Mesendoderm (in vitro differentiated cells): ENCODE measurements around the gene PNMA8B.
A peak's percentile ranks its signal among the peaks of the same experiment; 100 is the strongest.

ENCODE experiments used
- DNase-seq: peaks from one replicate; pipeline ENCODE4 v3.0.0; 2013
- H2AK5ac ChIP-seq: 2 replicates; pipeline ENCODE4 v1.6.1; 2013; ENCODE audit warnings: low read length, inconsistent platforms
- H2BK120ac ChIP-seq: 2 replicates; pipeline ENCODE4 v1.6.1; 2013; ENCODE audit warnings: low read depth, mild to moderate bottlenecking, low read length, moderate library complexity, mixed read lengths
- H2BK15ac ChIP-seq: replicated peaks from 2 replicates; pipeline ENCODE4 v1.6.1; 2013; ENCODE audit warnings: low read depth, mild to moderate bottlenecking, moderate library complexity
- H2BK5ac ChIP-seq: 2 replicates; pipeline ENCODE4 v1.6.1; 2013; ENCODE audit warnings: low read length, inconsistent platforms
- H3K18ac ChIP-seq: 2 replicates; pipeline ENCODE4 v1.6.1; 2013; ENCODE audit warnings: mild to moderate bottlenecking, low read length, mixed read lengths
- H3K23ac ChIP-seq: one replicate; pipeline ENCODE4 v1.6.1; 2013; ENCODE audit warnings: low read length
- H3K27ac ChIP-seq: 2 replicates; pipeline ENCODE4 v1.5.1; 2013; ENCODE audit warnings: low read depth, mild to moderate bottlenecking, inconsistent platforms, low read length, moderate library complexity
- H3K27me3 ChIP-seq: 2 replicates; pipeline ENCODE4 v1.6.1; 2013; ENCODE audit warnings: low read length, control low read depth, mild to moderate bottlenecking, inconsistent platforms; ENCODE audit not compliant: insufficient read depth, poor library complexity
- H3K36me3 ChIP-seq: 2 replicates; pipeline ENCODE4 v1.6.1; 2013; ENCODE audit warnings: low read length, inconsistent platforms; ENCODE audit not compliant: control insufficient read depth, insufficient read depth
- H3K4ac ChIP-seq: one replicate; pipeline ENCODE4 v1.6.1; 2013; ENCODE audit warnings: low read depth, mild to moderate bottlenecking, low read length, moderate library complexity
- H3K4me1 ChIP-seq: 2 replicates; pipeline ENCODE4 v1.6.1; 2013; ENCODE audit warnings: low read depth, low read length, inconsistent platforms; ENCODE audit not compliant: control insufficient read depth
- H3K4me2 ChIP-seq: 2 replicates; pipeline ENCODE4 v1.6.1; 2013; ENCODE audit warnings: low read length
- H3K4me3 ChIP-seq: 2 replicates; pipeline ENCODE4 v1.5.1; 2013; ENCODE audit warnings: mild to moderate bottlenecking, low read length
- H3K56ac ChIP-seq: one replicate; pipeline ENCODE4 v1.6.1; 2013; ENCODE audit warnings: low read length
- H3K79me1 ChIP-seq: 2 replicates; pipeline ENCODE4 v1.6.1; 2013; ENCODE audit warnings: low read length, inconsistent platforms
- H3K79me2 ChIP-seq: 2 replicates; pipeline ENCODE4 v1.6.1; 2013; ENCODE audit warnings: mild to moderate bottlenecking, low read length; ENCODE audit not compliant: control insufficient read depth, insufficient read depth
- H3K9ac ChIP-seq: 2 replicates; pipeline ENCODE4 v1.6.1; 2013; ENCODE audit warnings: low read length, inconsistent platforms
- H4K5ac ChIP-seq: one replicate; pipeline ENCODE4 v1.6.1; 2013; ENCODE audit warnings: low read length
- H4K8ac ChIP-seq: one replicate; pipeline ENCODE4 v1.6.1; 2013; ENCODE audit warnings: low read depth, mild to moderate bottlenecking, control low read depth, low read length, moderate library complexity
- WGBS: extraction: QIAGEN DNeasy Blood & Tissue Kit; methylation state at CpG from one replicate; pipeline ENCODE4 v1.1.7; 2013; ENCODE audit warnings: low lambda C conversion rate, missing lambda C conversion rate; ENCODE audit not compliant: insufficient coverage; ENCODE audit errors: extremely low coverage; 5-methylcytosine and 5-hydroxymethylcytosine counted together

Gene PNMA8B

DNA sequence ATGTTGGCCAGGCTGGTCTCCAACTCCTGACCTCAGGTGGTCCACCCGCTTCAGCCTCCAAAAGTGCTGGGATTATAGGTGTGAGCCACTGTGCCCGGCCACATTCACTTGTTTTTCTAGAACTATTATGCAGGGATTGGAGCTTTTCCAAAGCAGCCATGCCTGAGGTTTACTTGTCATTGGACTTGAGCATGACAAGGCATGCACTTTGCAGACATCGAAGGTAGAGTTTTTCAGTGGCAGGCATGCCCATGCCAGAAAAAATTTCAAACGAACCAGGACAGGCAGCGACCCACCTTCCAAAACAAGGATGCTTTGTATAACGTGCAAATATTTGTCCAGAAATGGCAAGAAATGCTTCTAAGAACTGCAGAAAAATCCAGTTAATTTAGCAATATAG is 42.0 kb downstream of the PNMA8B start:
- Histone ChIP-seq H3K27ac (no peak overlapping the region), H4K5ac (no peak overlapping the region), H2BK120ac (no peak overlapping the region), H3K4ac (no peak overlapping the region), H3K4me1 (no peaks in the 10 kb centered on the region), H2BK5ac (no peak overlapping the region), H3K36me3 (no peaks in the 10 kb centered on the region), H2AK5ac (no peak overlapping the region), H3K23ac (no peak overlapping the region), H2BK15ac (no peak overlapping the region), H3K9ac (no peak overlapping the region), H3K79me2 (no peaks in the 10 kb centered on the region), H3K56ac (no peak overlapping the region), H4K8ac (no peak overlapping the region), H3K4me3 (no peak overlapping the region), H3K27me3 (no peaks in the 10 kb centered on the region), H3K79me1 (no peaks in the 10 kb centered on the region), H3K18ac (no peak overlapping the region), H3K4me2 (no peak overlapping the region)
- no CpG with 5 or more reads among the region's 6 CpGs for WGBS
- no peak for DNase-seq

DNA sequence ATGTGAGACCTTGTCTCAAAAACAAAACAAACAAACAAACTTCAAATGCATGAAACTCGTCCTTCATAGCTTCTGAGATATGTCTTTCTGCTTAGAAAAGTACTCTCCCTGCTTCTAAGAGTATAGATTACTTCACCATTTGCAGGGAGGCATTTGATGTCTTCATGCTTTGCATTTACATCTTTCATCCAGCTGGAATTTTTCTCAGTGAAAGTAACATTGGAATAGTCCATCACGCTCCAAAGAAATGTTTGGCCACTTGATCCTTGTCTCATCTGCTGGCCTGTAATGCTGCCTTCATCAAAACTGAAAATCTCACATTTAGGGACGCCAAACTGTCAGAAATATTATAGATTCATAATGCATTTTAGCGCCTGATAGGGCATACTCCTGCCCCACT is 43.5 kb downstream of the PNMA8B start:
- Histone ChIP-seq H3K4me2 (no peak overlapping the region), H3K23ac (no peak overlapping the region), H2AK5ac (no peak overlapping the region), H2BK15ac (no peak overlapping the region), H4K8ac (no peak overlapping the region), H2BK120ac (no peak overlapping the region), H3K79me2 (no peaks in the 10 kb centered on the region), H2BK5ac (no peak overlapping the region), H3K27ac (no peak overlapping the region), H3K79me1 (no peaks in the 10 kb centered on the region), H3K4me1 (no peaks in the 10 kb centered on the region), H4K5ac (no peak overlapping the region), H3K36me3 (no peaks in the 10 kb centered on the region), H3K56ac (no peak overlapping the region), H3K9ac (no peak overlapping the region), H3K4ac (no peak overlapping the region), H3K27me3 (no peaks in the 10 kb centered on the region), H3K4me3 (no peak overlapping the region), H3K18ac (no peak overlapping the region)
- DNase-seq: no peak
- WGBS: no CpG with 5 or more reads among the region's 4 CpGs

DNA sequence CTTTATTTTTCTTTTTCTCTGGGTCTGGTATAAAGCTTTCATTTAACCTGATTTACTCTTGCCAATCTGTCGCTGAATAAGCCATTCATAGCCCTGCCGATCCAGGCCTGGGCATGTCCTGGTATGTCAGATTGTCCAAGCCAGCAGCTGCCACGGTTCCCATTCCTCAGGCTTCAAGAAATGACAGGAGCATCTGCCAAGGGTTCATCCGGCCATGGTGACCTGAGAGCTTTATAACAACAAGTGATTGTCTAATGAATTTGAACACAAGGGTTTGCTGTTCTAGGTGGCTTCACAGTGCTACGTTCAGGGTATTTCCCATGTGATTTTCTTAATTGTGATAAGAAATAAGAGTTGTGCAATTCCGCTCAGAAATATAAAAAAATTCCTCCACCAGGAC is 44.3 kb downstream of the PNMA8B start:
- Histone ChIP-seq H3K36me3 (no peaks in the 10 kb centered on the region), H2AK5ac (no peak overlapping the region), H3K4me3 (no peak overlapping the region), H3K56ac (no peak overlapping the region), H2BK15ac (no peak overlapping the region), H3K79me2 (no peaks in the 10 kb centered on the region), H3K27me3 (no peaks in the 10 kb centered on the region), H4K5ac (no peak overlapping the region), H3K23ac (no peak overlapping the region), H3K27ac (no peak overlapping the region), H3K4me2 (no peak overlapping the region), H3K18ac (no peak overlapping the region), H3K79me1 (no peaks in the 10 kb centered on the region), H3K9ac (no peak overlapping the region), H2BK5ac (no peak overlapping the region), H3K4ac (no peak overlapping the region), H2BK120ac (no peak overlapping the region), H4K8ac (no peak overlapping the region), H3K4me1 (no peaks in the 10 kb centered on the region)
- no peak for DNase-seq
- no CpG with 5 or more reads among the region's 6 CpGs for WGBS

DNA sequence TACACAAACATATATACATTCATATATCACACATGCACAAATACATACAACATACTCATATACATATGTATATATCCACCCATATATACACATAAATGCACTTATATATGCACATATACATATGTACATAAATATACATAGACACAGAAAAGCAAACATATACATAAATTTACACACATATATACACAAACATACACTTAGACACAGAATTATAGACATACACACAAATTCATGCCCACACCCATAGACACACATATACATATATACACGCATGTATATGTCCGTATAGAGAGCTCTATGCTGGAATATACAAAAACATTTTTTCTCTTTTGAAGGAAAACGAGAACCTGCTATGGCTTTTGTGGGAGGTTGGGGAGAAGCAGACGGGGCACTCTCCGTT is 44.9 kb downstream of the PNMA8B start:
- WGBS: no CpG with 5 or more reads among the region's 5 CpGs
- Histone ChIP-seq H4K5ac (no peak overlapping the region), H3K36me3 (no peaks in the 10 kb centered on the region), H3K4me2 (no peak overlapping the region), H3K9ac (no peak overlapping the region), H3K27ac (no peak overlapping the region), H3K4ac (no peak overlapping the region), H3K56ac (no peak overlapping the region), H2BK5ac (no peak overlapping the region), H3K23ac (no peak overlapping the region), H3K79me1 (no peaks in the 10 kb centered on the region), H3K4me1 (no peaks in the 10 kb centered on the region), H4K8ac (no peak overlapping the region), H2BK15ac (no peak overlapping the region), H3K18ac (no peak overlapping the region), H2AK5ac (no peak overlapping the region), H3K4me3 (no peak overlapping the region), H3K27me3 (no peaks in the 10 kb centered on the region), H3K79me2 (no peaks in the 10 kb centered on the region), H2BK120ac (no peak overlapping the region)
- no peak for DNase-seq

DNA sequence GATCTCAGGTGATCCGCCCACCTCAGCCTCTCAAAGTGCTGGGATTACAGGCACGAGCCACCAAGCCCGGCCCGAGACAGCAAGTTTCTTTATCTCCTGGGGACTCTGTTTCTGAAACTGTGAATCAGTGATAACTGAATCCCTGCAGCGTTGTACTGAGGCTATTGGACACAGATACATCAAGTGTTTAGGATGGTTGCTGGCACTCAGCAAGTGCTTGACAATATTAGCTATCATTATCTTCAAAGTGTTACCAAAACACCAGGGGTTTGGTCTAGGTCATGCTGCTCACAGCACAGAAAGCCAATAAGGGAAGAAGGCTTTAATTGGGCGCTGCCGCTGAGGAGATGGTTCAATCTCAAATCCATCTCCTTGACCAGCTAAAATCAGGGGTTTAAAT is 46.4 kb downstream of the PNMA8B start:
- no peaks in the 10 kb centered on the region for H3K79me2 ChIP-seq
- H3K36me3 ChIP-seq: no peaks in the 10 kb centered on the region
- H3K27me3 ChIP-seq: no peaks in the 10 kb centered on the region
- no peaks in the 10 kb centered on the region for H3K79me1 ChIP-seq
- H2AK5ac ChIP-seq: no peak overlapping the region
- H3K23ac ChIP-seq: no peak overlapping the region
- no peak overlapping the region for H3K4me2 ChIP-seq
- H2BK120ac ChIP-seq: no peak overlapping the region
- H4K8ac ChIP-seq: no peak overlapping the region
- WGBS: no CpG with 5 or more reads among the region's 7 CpGs
- H3K18ac ChIP-seq: no peak overlapping the region
- no peak overlapping the region for H3K4ac ChIP-seq
- no peak overlapping the region for H4K5ac ChIP-seq
- DNase-seq: peak; percentile 10
- H3K4me1 ChIP-seq: no peaks in the 10 kb centered on the region
- no peak overlapping the region for H2BK15ac ChIP-seq
- H3K9ac ChIP-seq: no peak overlapping the region
- no peak overlapping the region for H3K4me3 ChIP-seq
- H3K56ac ChIP-seq: no peak overlapping the region
- no peak overlapping the region for H3K27ac ChIP-seq
- no peak overlapping the region for H2BK5ac ChIP-seq

DNA sequence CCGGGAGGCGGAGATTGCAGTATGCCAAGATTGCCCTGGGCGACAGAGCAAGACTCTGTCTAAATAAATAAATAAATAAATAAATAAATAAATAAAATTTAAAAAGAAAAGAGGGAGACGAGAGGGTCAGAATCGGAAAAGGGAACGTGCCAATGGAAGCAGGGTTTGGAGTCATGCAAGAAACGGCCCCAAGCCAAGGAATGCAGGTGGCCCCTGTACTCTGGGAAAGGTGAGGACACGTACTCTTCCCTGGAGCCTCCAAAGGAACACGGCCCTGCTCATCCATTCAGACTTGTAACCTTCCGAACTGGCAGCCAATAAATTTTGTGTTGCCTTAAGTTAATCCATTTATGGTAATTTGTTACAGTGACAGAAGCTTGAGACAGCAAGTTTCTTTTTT is 47.1 kb downstream of the PNMA8B start:
- H3K79me2 ChIP-seq: no peaks in the 10 kb centered on the region
- no peak overlapping the region for H3K56ac ChIP-seq
- no peak overlapping the region for H4K8ac ChIP-seq
- no peak overlapping the region for H4K5ac ChIP-seq
- H3K4me2 ChIP-seq: no peak overlapping the region
- no peak overlapping the region for H3K27ac ChIP-seq
- no peaks in the 10 kb centered on the region for H3K36me3 ChIP-seq
- H2AK5ac ChIP-seq: no peak overlapping the region
- H3K27me3 ChIP-seq: no peaks in the 10 kb centered on the region
- H2BK5ac ChIP-seq: no peak overlapping the region
- H2BK15ac ChIP-seq: no peak overlapping the region
- H3K9ac ChIP-seq: no peak overlapping the region
- no peak overlapping the region for H2BK120ac ChIP-seq
- no peak for DNase-seq
- WGBS: 100% methylated on average over 2 of the region's 10 CpGs
- H3K23ac ChIP-seq: no peak overlapping the region
- H3K18ac ChIP-seq: no peak overlapping the region
- H3K4me3 ChIP-seq: no peak overlapping the region
- no peaks in the 10 kb centered on the region for H3K4me1 ChIP-seq
- no peaks in the 10 kb centered on the region for H3K79me1 ChIP-seq
- H3K4ac ChIP-seq: no peak overlapping the region
